K562 (cell line): Measurements from ENCODE around the gene GCNA. TPM values are rescaled to one million over a fixed set of nuclear protein-coding genes. Genes with fewer than 3 reads are reported as not detected.

Experiments
- ATAC-seq: fragments of 200-7000 bp; cut with Tn5 transposase; 3 replicates; pipeline ENCODE4 v1.9.1; 2020; ENCODE audit warnings: moderate library complexity
- BruUV-seq: library from RNA; stranded (reverse); fragments of 400-500 nt; replicated peaks from 2 replicates; lab custom pipeline; 2021; lab: Mats Ljungman, UMichigan
- CTCF ChIA-PET: fragments of 300-600 bp; formaldehyde crosslinking; extraction: SDS; loops from one replicate; lab custom pipeline; 2021; ENCODE audit warnings: low intra/inter-chr PET ratio; lab: Yijun Ruan, JAX
- POLR2A ChIA-PET: fragments of 300-600, 350-650 bp; sonication (Branson Sonifier 250); formaldehyde crosslinking; extraction: SDS; loops from one replicate; lab custom pipeline; 2021; ENCODE audit warnings: antibody characterized with exemption, inconsistent platforms; lab: Yijun Ruan, JAX
- DNase-seq, 4 experiments: peaks; one replicate each; pipeline versions ENCODE4 v3.0.0 to v3.0.0-alpha.2; 2011 to 2018; ENCODE audit warnings: low spot score in 3 of 4, mixed read lengths in 3 of 4; ENCODE audit errors: extremely low read depth in 1 of 4
- FAIRE-seq: peaks from 2 replicates; lab custom pipeline; 2011; peaks lifted over from hg19 to GRCh38; lab: Jason Lieb, UNC
- H2AFZ ChIP-seq: 2 replicates; pipeline ENCODE4 v1.6.0; 2011; ENCODE audit warnings: low read depth, low read length, control low read depth, inconsistent platforms
- H3K27ac ChIP-seq: fragments of 200-600 bp; 3 replicates; pipeline ENCODE4 v1.8.0; 2011; ENCODE audit warnings: low read depth, mild to moderate bottlenecking, control low read depth, inconsistent platforms, low read length, moderate library complexity, mixed read lengths; ENCODE audit errors: extremely low read depth
- H3K27me3 ChIP-seq, 2 experiments: fragments of 300-600 bp in 1 of 2; 2 replicates in 1 of 2; 3 replicates in 1 of 2; pipeline versions ENCODE4 v1.6.0 to v1.8.0; 2011; ENCODE audit warnings: inconsistent platforms in 2 of 2, low read length in 2 of 2, mild to moderate bottlenecking in 1 of 2, mixed read lengths in 1 of 2, moderate library complexity in 1 of 2; ENCODE audit not compliant: control insufficient read depth in 2 of 2, insufficient read depth in 2 of 2
- H3K36me3 ChIP-seq: fragments of 300-600 bp; 3 replicates; pipeline ENCODE4 v1.8.0; 2011; ENCODE audit warnings: mild to moderate bottlenecking, low read length, inconsistent platforms; ENCODE audit not compliant: control insufficient read depth, insufficient read depth
- H3K4me1 ChIP-seq, 2 experiments: fragments of 200-600 bp in 1 of 2; replicated peaks in 1 of 2; 2 replicates in 1 of 2; 3 replicates in 1 of 2; pipeline versions ENCODE4 v1.5.1 to v1.8.0; 2011; ENCODE audit warnings: inconsistent platforms in 2 of 2, low read length in 2 of 2, mild to moderate bottlenecking in 1 of 2, mixed read lengths in 1 of 2, moderate library complexity in 1 of 2; ENCODE audit not compliant: control insufficient read depth in 2 of 2, insufficient read depth in 2 of 2
- H3K4me2 ChIP-seq: 2 replicates; pipeline ENCODE4 v1.6.1; 2011; ENCODE audit warnings: low read length, control low read depth, inconsistent platforms, mixed read lengths; ENCODE audit not compliant: insufficient read depth
- H3K4me3 ChIP-seq: fragments of 200-600 bp; sonication (generic), shearing (Covaris generic); 2 replicates; pipeline ENCODE4 v1.5.1; 2016; ENCODE audit warnings: control low read depth, inconsistent platforms
- H3K79me2 ChIP-seq: fragments of 200-600 bp; 3 replicates; pipeline ENCODE4 v1.8.0; 2011; ENCODE audit warnings: low read length, inconsistent platforms; ENCODE audit not compliant: control insufficient read depth, insufficient read depth
- H3K9ac ChIP-seq, 2 experiments: 2 replicates each; pipeline versions ENCODE4 v1.6.0 to v1.6.1; 2011; ENCODE audit warnings: low read depth in 2 of 2, low read length in 2 of 2, control low read depth in 1 of 2, inconsistent platforms in 1 of 2, mild to moderate bottlenecking in 1 of 2, mixed read lengths in 1 of 2; ENCODE audit not compliant: insufficient read depth in 1 of 2
- H3K9me1 ChIP-seq: one replicate; pipeline ENCODE4 v1.6.0; 2011; ENCODE audit warnings: inconsistent platforms, mild to moderate bottlenecking, low read length, moderate library complexity; ENCODE audit not compliant: control insufficient read depth, insufficient read depth
- H3K9me3 ChIP-seq: replicated peaks from 2 replicates; pipeline ENCODE4 v1.5.1; 2011; ENCODE audit warnings: low read depth, low read length, inconsistent platforms; ENCODE audit not compliant: control insufficient read depth, insufficient read depth
- H4K20me1 ChIP-seq: replicated peaks from 2 replicates; pipeline ENCODE4 v1.6.1; 2011; ENCODE audit warnings: low read length, inconsistent platforms, mixed read lengths; ENCODE audit not compliant: control insufficient read depth, insufficient read depth
- BCOR ChIP-seq: fragments of 450-650 bp; IDR thresholded peaks from 2 replicates; pipeline ENCODE4 v1.6.1; 2016
- CAMTA2 ChIP-seq: fragments of 250-450 bp; sonication (Bioruptor Pico); conservative IDR thresholded peaks from 2 replicates; pipeline ENCODE4 v1.5.1; 2022
- EGR1 ChIP-seq: fragments of 450-650 bp; conservative IDR thresholded peaks from 2 replicates; pipeline ENCODE4 v1.6.1; 2017; ENCODE audit warnings: mild to moderate bottlenecking
- NFYB ChIP-seq: IDR thresholded peaks from 2 replicates; pipeline ENCODE4 v1.6.1; 2011; ENCODE audit warnings: mild to moderate bottlenecking, moderate library complexity; ENCODE audit not compliant: insufficient read length; ENCODE audit errors: extremely low read depth
- RERE ChIP-seq: sonication (generic); formaldehyde crosslinking; IDR thresholded peaks from 2 replicates; pipeline ENCODE4 v1.8.0; 2023; ENCODE audit warnings: missing genetic modification reagents, mild to moderate bottlenecking, borderline replicate concordance
- ZC3H8 ChIP-seq: fragments of 450-650 bp; IDR thresholded peaks from 2 replicates; pipeline ENCODE4 v1.6.1; 2017
- WGBS: fragments of 100-300 bp; shearing (Covaris generic); methylation state at CpG from one replicate; pipeline ENCODE4 v1.1.6; 2016; ENCODE audit warnings: low coverage, mixed read lengths; ENCODE audit not compliant: insufficient coverage; ENCODE audit errors: missing lambda C conversion rate; 5-methylcytosine and 5-hydroxymethylcytosine counted together
- in situ Hi-C: fragments of 300-500 bp; cut with MboI; formaldehyde crosslinking; loops from 4 replicates; pipeline ENCODE4 v1.15.0; 2018; ENCODE audit warnings: inconsistent platforms, mixed read lengths
- intact Hi-C: fragments of 100-400 bp; cut with micrococcal nuclease; formaldehyde crosslinking; loops from 2 replicates; pipeline ENCODE4 v1.14.2; 2022
- polyA plus RNA-seq, 8 experiments: library from polyadenylated mRNA; depleted of rRNA in 4 of 8; stranded (reverse) in 5 of 8; unstranded in 3 of 8; fragments of >200 nt; fragmentation: Nextera tagmentation in 2 of 8; fragmentation: Illumina TruSeq in 1 of 8; extraction: Ambion mirVana in 2 of 8; extraction: Trizol in 1 of 8; gene quantifications; 2 replicates each; pipeline versions ENCODE4 v1.2.1 to v1.2.3, GENCODE V29; 2011 to 2014; ENCODE audit warnings: inconsistent platforms in 1 of 8, missing spikeins in 1 of 8
- total RNA-seq, 7 experiments: library from RNA; depleted of rRNA in 6 of 7; stranded (reverse); fragments of >200 nt in 6 of 7; fragmentation: Illumina TruSeq in 2 of 7; extraction: Trizol in 2 of 7; gene quantifications; 2 replicates each; pipeline versions ENCODE4 v1.2.1 to v1.2.3, GENCODE V29; 2011 to 2021; ENCODE audit warnings: low replicate concordance in 1 of 7

The GCNA gene
- total and polyA plus RNA-seq, 9 of the 15 experiments (the other 6 are each of a cell fraction or from before 2014, with no cell fraction given): 0.27 to 1.5 (median 0.86) TPM

GRCh38 chrX:71616672-71617529, 38.7 kb downstream of the GCNA start (continued):
- TF ChIP-seq RERE (CRISPR knock-in tag): no peak
- TF ChIP-seq ZC3H8: no peak

DNA sequence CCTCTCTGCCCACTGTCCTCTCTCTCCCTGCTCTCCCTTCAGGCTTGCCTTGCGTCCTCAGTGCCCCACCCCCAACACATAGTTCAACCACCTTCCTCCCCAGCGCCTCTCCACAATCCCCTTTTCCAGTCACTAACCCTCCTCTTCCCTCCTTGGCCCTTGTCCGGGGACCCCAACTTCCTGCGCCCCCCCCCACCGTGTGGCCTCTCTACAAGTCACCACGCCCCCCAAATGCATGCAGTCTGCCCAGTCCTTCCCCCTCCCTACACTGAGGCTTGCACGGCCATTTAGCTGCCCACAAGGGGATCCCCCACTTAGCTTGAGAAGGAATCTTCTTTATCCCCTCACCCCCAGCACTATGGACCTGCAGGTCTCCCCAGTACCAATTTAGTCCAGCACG, 39.5 kb downstream of the GCNA start:
- Histone ChIP-seq H3K27ac (no peak overlapping the region), H3K9me1 (no peaks in the 10 kb centered on the region), H3K4me1 (peaks cover 0 to 18% of the 10 kb centered on the region in 2 experiments; a peak in 2 of 5 replicates), H3K4me3 (no peak overlapping the region), H4K20me1 (no peaks in the 10 kb centered on the region), H3K36me3 (no peaks in the 10 kb centered on the region), H2AFZ (no peak overlapping the region), H3K9me3 (no peaks in the 10 kb centered on the region), H3K79me2 (no peaks in the 10 kb centered on the region), H3K9ac (no peak overlapping the region), H3K4me2 (no peak overlapping the region), H3K27me3 (peaks cover 0 to 16% of the 10 kb centered on the region in 2 experiments; a peak in 3 of 5 replicates)
- DNase-seq: no peak
- POLR2A ChIA-PET: no interaction called here
- 50% methylated on average over 3 of the region's 8 CpGs for WGBS
- BruUV-seq: no TSS peak
- CTCF ChIA-PET: no interaction called here
- intact Hi-C loops (no loop called here), in situ Hi-C loops (no loop called here)
- no peak for FAIRE-seq
- ATAC-seq: no peak
- TF ChIP-seq CAMTA2 (CRISPR knock-in tag) (no peak), BCOR (no peak), EGR1 (no peak), NFYB (no peak)
